Endodermal cell (in vitro differentiated cells): Measurements from ENCODE around the gene SLC27A6. TPM values are rescaled to one million over a fixed set of nuclear protein-coding genes. Genes with fewer than 3 reads are reported as not detected.

Source experiments
- DNase-seq: peaks from one replicate; pipeline ENCODE4 v3.0.0-alpha.2; 2017
- H3K27ac ChIP-seq: 2 replicates; pipeline ENCODE4 v1.5.1; 2013; ENCODE audit warnings: mild to moderate bottlenecking, low read depth, low read length, moderate library complexity
- H3K27me3 ChIP-seq: 2 replicates; pipeline ENCODE4 v1.6.1; 2013; ENCODE audit warnings: mild to moderate bottlenecking, low read length, moderate library complexity; ENCODE audit not compliant: insufficient read depth, control insufficient read depth, poor library complexity, severe bottlenecking
- H3K36me3 ChIP-seq: 2 replicates; pipeline ENCODE4 v1.7.0; 2013; ENCODE audit warnings: mild to moderate bottlenecking, low read length, moderate library complexity; ENCODE audit not compliant: control insufficient read depth, insufficient read depth
- H3K4me1 ChIP-seq: one replicate; pipeline ENCODE4 v1.7.0; 2013; ENCODE audit warnings: low read length; ENCODE audit not compliant: control insufficient read depth, insufficient read depth
- H3K4me3 ChIP-seq: 2 replicates; pipeline ENCODE4 v1.5.1; 2013; ENCODE audit warnings: mild to moderate bottlenecking, low read length, moderate library complexity
- H3K9ac ChIP-seq: 2 replicates; pipeline ENCODE4 v1.6.1; 2013; ENCODE audit warnings: mild to moderate bottlenecking, low read length, moderate library complexity; ENCODE audit not compliant: poor library complexity, severe bottlenecking; ENCODE audit errors: extremely low read depth
- H3K9me3 ChIP-seq: 2 replicates; pipeline ENCODE4 v1.6.1; 2013; ENCODE audit warnings: mild to moderate bottlenecking, low read length, moderate library complexity; ENCODE audit not compliant: control insufficient read depth
- H3K27ac Mint-ChIP-seq: 2 replicates; pipeline ENCODE4 v1.8.0; 2020; ENCODE audit warnings: mixed read lengths
- H3K27me3 Mint-ChIP-seq: 2 replicates; pipeline ENCODE4 v1.8.0; 2021; ENCODE audit warnings: mild to moderate bottlenecking, mixed read lengths; ENCODE audit not compliant: insufficient read depth
- H3K36me3 Mint-ChIP-seq: 2 replicates; pipeline ENCODE4 v1.8.0; 2020; ENCODE audit warnings: low read depth, mixed read lengths
- H3K4me1 Mint-ChIP-seq: 2 replicates; pipeline ENCODE4 v1.8.0; 2020; ENCODE audit warnings: mixed read lengths
- H3K4me3 Mint-ChIP-seq: 2 replicates; pipeline ENCODE4 v1.8.0; 2020; ENCODE audit warnings: mild to moderate bottlenecking, moderate library complexity, mixed read lengths
- H3K9me3 Mint-ChIP-seq: 2 replicates; pipeline ENCODE4 v1.8.0; 2020; ENCODE audit warnings: mild to moderate bottlenecking, mixed read lengths
- WGBS, 2 experiments: methylation state at CpG; one replicate each; pipeline versions ENCODE4 v1.1.5 to v1.1.7; 2013; ENCODE audit warnings: missing lambda C conversion rate in 2 of 2, mixed read lengths in 1 of 2; ENCODE audit not compliant: insufficient coverage in 1 of 2, insufficient read length in 1 of 2; 5-methylcytosine and 5-hydroxymethylcytosine counted together
- total RNA-seq, 2 donors: library from RNA; stranded (reverse); fragmentation: NEBNext Ultra II Directional in 1 of 2; extraction: Animal tissue kit (Norgen Biotek cat#: 25700) in 1 of 2; gene quantifications; 2 replicates in 1 of 2; 3 replicates in 1 of 2; pipeline ENCODE4 v1.2.1, GENCODE V29; 2021
- TF ChIP-seq, protein P1 (sequence below): fragments of 200-600 bp; sonication (generic); conservative IDR thresholded peaks from 2 replicates; pipeline ENCODE4 v1.5.0; 2021; ENCODE audit warnings: antibody characterized with exemption, mild to moderate bottlenecking

Gene SLC27A6
- total RNA-seq, 2 donors from 2014 or later: 3.3 to 7.2 TPM

DNA sequence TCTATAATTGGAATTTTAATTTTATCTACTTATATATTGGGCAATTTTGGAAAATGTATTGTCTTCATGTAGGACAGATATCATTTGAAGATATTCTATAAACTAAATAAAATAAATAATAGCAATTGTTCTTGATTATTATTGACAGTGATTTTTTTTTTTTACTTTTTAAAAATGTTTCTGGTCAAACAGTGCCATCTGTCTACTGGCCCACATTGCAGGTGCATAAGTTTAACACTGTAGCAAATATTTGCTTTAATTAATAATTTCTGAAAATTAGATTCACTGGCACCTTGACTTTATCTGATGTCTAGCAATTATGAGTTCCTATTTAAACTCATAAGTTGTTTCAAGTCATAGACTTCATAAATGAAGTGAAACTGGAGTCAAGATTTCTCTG is 88.2 kb downstream of the SLC27A6 start:
- no peak for DNase-seq
- Mint-ChIP-seq H3K4me3 (no peak overlapping the region), H3K9me3 (peaks cover 9% of the 10 kb centered on the region), H3K27me3 (no peaks in the 10 kb centered on the region), H3K36me3 (no peaks in the 10 kb centered on the region), H3K4me1 (no peaks in the 10 kb centered on the region), H3K27ac (no peak overlapping the region)
- H3K27ac ChIP-seq: no peak overlapping the region
- peaks cover 6% of the 10 kb centered on the region for H3K9me3 ChIP-seq
- H3K27me3 ChIP-seq: no peaks in the 10 kb centered on the region
- no peak overlapping the region for H3K9ac ChIP-seq
- no peaks in the 10 kb centered on the region for H3K36me3 ChIP-seq
- H3K4me3 ChIP-seq: no peak overlapping the region
- H3K4me1 ChIP-seq: no peaks in the 10 kb centered on the region
- TF ChIP-seq, protein P1, sequence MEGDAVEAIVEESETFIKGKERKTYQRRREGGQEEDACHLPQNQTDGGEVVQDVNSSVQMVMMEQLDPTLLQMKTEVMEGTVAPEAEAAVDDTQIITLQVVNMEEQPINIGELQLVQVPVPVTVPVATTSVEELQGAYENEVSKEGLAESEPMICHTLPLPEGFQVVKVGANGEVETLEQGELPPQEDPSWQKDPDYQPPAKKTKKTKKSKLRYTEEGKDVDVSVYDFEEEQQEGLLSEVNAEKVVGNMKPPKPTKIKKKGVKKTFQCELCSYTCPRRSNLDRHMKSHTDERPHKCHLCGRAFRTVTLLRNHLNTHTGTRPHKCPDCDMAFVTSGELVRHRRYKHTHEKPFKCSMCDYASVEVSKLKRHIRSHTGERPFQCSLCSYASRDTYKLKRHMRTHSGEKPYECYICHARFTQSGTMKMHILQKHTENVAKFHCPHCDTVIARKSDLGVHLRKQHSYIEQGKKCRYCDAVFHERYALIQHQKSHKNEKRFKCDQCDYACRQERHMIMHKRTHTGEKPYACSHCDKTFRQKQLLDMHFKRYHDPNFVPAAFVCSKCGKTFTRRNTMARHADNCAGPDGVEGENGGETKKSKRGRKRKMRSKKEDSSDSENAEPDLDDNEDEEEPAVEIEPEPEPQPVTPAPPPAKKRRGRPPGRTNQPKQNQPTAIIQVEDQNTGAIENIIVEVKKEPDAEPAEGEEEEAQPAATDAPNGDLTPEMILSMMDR: peak; percentile 28

DNA sequence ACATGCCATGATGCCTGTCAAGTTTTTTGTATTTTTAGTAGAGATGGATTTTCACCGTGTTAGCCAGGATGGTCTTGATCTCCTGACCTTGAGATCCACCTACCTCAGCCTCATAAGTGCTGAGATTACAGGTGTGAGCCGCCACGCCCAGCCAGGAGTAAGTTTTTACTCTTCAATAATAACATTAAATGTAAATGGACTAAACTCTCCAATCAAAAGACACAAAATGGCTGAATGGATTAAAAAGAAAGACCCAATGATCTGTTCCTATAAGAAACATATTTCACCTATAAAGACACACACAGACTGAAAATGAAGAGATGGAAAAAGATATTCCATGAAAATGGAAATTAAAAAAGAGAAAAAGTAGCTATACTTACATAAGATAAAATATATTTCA is 92.0 kb downstream of the SLC27A6 start:
- Histone ChIP-seq H3K27me3 (peaks cover 16% of the 10 kb centered on the region), H3K9ac (no peak overlapping the region), H3K4me1 (no peaks in the 10 kb centered on the region), H3K4me3 (no peak overlapping the region), H3K9me3 (peaks cover 6% of the 10 kb centered on the region), H3K36me3 (no peaks in the 10 kb centered on the region), H3K27ac (no peak overlapping the region)
- Mint-ChIP-seq H3K27ac (no peak overlapping the region), H3K9me3 (peaks cover 9% of the 10 kb centered on the region), H3K4me3 (no peak overlapping the region), H3K36me3 (no peaks in the 10 kb centered on the region), H3K27me3 (peaks cover 22% of the 10 kb centered on the region), H3K4me1 (no peaks in the 10 kb centered on the region)
- DNase-seq: no peak
- WGBS, 2 experiments: 100% methylated on average over 1 of the region's 3 CpGs; no CpG with 5 or more reads in 1 of the 2 experiments
- TF ChIP-seq, protein P1: no peak

DNA sequence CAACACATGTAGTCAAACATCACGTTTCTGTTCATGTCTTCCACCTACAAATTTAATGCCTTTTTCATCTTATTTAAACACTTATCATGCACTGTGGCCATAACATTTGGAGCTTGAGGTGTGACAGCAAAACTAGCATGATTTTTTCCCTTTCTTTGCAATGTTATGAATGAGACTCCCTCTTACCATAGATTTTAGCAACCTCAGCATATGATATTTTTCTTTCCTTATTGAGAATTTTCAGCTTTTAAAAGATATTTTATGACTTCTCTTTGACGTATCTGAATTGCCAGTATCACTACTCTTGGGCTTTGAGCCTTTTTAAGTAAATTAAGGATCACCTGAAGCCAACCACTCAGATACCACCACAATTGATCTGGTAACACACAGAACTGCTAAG is 96.6 kb downstream of the SLC27A6 start:
- peaks cover 14% of the 10 kb centered on the region for H3K4me1 Mint-ChIP-seq
- peaks cover 8% of the 10 kb centered on the region for H3K9me3 Mint-ChIP-seq
- H3K36me3 Mint-ChIP-seq: no peaks in the 10 kb centered on the region

More for the DNA sequence above, 96.6 kb downstream of the SLC27A6 start:
- Histone ChIP-seq H3K27ac (no peak overlapping the region), H3K36me3 (no peaks in the 10 kb centered on the region), H3K4me1 (peaks cover 4% of the 10 kb centered on the region), H3K9ac (no peak overlapping the region), H3K9me3 (peaks cover 6% of the 10 kb centered on the region), H3K27me3 (peaks cover 16% of the 10 kb centered on the region), H3K4me3 (no peak overlapping the region)
- WGBS, 2 experiments: 83 to 100% methylated on average over 1 to 2 of the region's 2 CpGs
- H3K4me3 Mint-ChIP-seq: no peak overlapping the region
- H3K27ac Mint-ChIP-seq: no peak overlapping the region
- TF ChIP-seq, protein P1: no peak
- peaks cover 31% of the 10 kb centered on the region for H3K27me3 Mint-ChIP-seq
- DNase-seq: no peak
